ENCODE results near the gene AGBL5.

DNA sequence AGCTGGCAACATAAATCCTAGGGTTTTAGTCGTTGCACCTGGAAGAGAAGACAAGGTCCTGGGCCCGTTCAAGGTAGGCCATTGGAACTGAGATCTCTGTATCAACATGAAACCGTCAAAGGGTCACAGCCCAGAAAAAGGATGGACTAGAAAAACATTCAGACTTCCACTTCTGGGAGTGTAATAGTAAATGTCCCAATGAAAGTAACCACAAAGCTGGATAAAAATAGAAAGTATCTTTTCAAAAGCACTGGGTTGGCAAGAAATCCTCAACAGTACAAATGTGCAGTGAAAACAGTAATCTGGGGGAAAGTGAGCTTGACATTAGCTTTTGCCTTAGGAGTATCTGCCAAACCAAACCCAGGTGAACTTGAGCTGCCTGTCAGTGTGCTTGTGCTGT lies 54.5 kb downstream of the AGBL5 start:
- TF ChIP-seq KDM1A (IDR thresholded peaks at IDR 0.05) = no peak
- TF ChIP-seq TBL1XR1 (IDR thresholded peaks at IDR 0.05; ENCODE audit: low read length in 2 of 2) = no peak
- no peak for TF ChIP-seq SRSF9 (IDR thresholded peaks at IDR 0.05; ENCODE audit: borderline replicate concordance, low read depth, low read length)
